Left lung (tissue), 14 donors: Measurements from ENCODE around the gene RIPK3. TPM values are rescaled to one million over a fixed set of nuclear protein-coding genes. Genes with fewer than 3 reads are reported as not detected.
"Not testable (repeated sequence)": the region's sequence is repeated elsewhere in the genome, so short reads cannot be mapped to it uniquely, and the experiment has no call there.

Experiments used
- ATAC-seq: fragments of 200-7000 bp; cut with Tn5 transposase; one replicate; pipeline ENCODE4 v1.9.1; 2020; ENCODE audit warnings: moderate library complexity
- DNase-seq, 4 donors: peaks; one replicate each; pipeline ENCODE4 v3.0.0-alpha.2; 2013 to 2020
- H3K27ac ChIP-seq, 2 donors: fragments of 200-600 bp; sonication (generic) in 1 of 2; one replicate each; pipeline versions ENCODE4 v1.5.0 to v1.8.0; 2020 to 2021
- H3K27me3 ChIP-seq, 2 donors: fragments of 200-600 bp; sonication (generic) in 1 of 2; one replicate each; pipeline versions ENCODE4 v1.5.0 to v1.8.0; 2020 to 2021
- H3K36me3 ChIP-seq, 2 donors: fragments of 200-600 bp; sonication (generic) in 1 of 2; one replicate each; pipeline versions ENCODE4 v1.5.0 to v1.8.0; 2020 to 2021
- H3K4me1 ChIP-seq, 2 donors: fragments of 200-600 bp; one replicate each; pipeline ENCODE4 v1.8.0; 2021
- H3K4me3 ChIP-seq, 2 donors: fragments of 200-600 bp; sonication (generic) in 1 of 2; one replicate each; pipeline versions ENCODE4 v1.5.0 to v1.8.0; 2020 to 2021; ENCODE audit warnings: mild to moderate bottlenecking in 1 of 2
- H3K9me3 ChIP-seq, 2 donors: fragments of 200-600 bp; sonication (generic) in 1 of 2; one replicate each; pipeline versions ENCODE4 v1.5.0 to v1.8.0; 2020 to 2021
- CTCF ChIP-seq, 2 donors: fragments of 200-600 bp; sonication (generic) in 1 of 2; IDR thresholded peaks; one replicate each; pipeline versions ENCODE4 v1.5.0 to v1.8.0; 2021; ENCODE audit warnings: antibody characterized with exemption in 2 of 2
- intact Hi-C, 2 donors: fragments of 100-400 bp; cut with DNase I; formaldehyde crosslinking; loops; one replicate each; pipeline versions ENCODE4 v1.11.2 to v1.14.2; 2022
- long read RNA-seq, 12 donors: library from polyadenylated mRNA in 2 of 12; unstranded in 2 of 12; transcript quantifications; one replicate each; pipeline ENCODE4 v2.0.0 and lab custom pipeline, GENCODE V29; 2019 to 2026
- polyA plus RNA-seq, 6 donors: library from polyadenylated mRNA; unstranded; fragments of 120-200 nt; gene quantifications; one replicate each; pipeline ENCODE4 v1.2.1, GENCODE V29; 2013; ENCODE audit not compliant: insufficient read length in 6 of 6
- total RNA-seq, 2 donors: library from RNA; stranded (reverse); fragmentation: NEBNext Ultra II Directional; extraction: Animal tissue kit (Norgen Biotek cat#: 25700); gene quantifications; one replicate each; pipeline ENCODE4 v1.2.1, GENCODE V29; 2021
- donor health status: DM: no; HTN: yes; CAD: no.
- donor health status: DM: no; HTN: no; CAD: no.

The RIPK3 gene
- total RNA-seq (10 to 100 TPM; 16.1 to 26.3 TPM), polyA plus RNA-seq (1 to 10 TPM; 2.4 to 3.8 (median 3.0) TPM)
- long read RNA-seq, donor 1, result 0 reads
- long read RNA-seq, donor 2, result 0 reads
- long read RNA-seq, donor 3, partial matches to known transcripts, result 0 of 2 reads
- long read RNA-seq, donor 3, other reads (novel, unspliced or antisense), result 0 of 2 reads
- long read RNA-seq, donor 4, partial matches to known transcripts, result 1 of 7 reads
- long read RNA-seq, donor 4, other reads (novel, unspliced or antisense), result 1 of 7 reads
- long read RNA-seq, donor 5, partial matches to known transcripts, result 0 of 2 reads
- long read RNA-seq, donor 5, other reads (novel, unspliced or antisense), result 0 of 2 reads
- long read RNA-seq, donor 6, result 0 reads
- long read RNA-seq, donor 7, partial matches to known transcripts, result 0 of 1 reads
- long read RNA-seq, donor 7, other reads (novel, unspliced or antisense), result 0 of 1 reads
- long read RNA-seq, donor 8, result 0 reads
- long read RNA-seq, donor 9, result 0 reads
- long read RNA-seq, donor 10, transcript RIPK3-201 (10 exons, 1,930 nt), result major isoform, 11 of 15 reads
- long read RNA-seq, donor 10, partial matches to known transcripts, result 3 of 15 reads
- long read RNA-seq, donor 10, other reads (novel, unspliced or antisense), result 1 of 15 reads
- long read RNA-seq, donor 11, result 0 reads
- long read RNA-seq, donor 12, result 0 reads

GRCh38 chr14:24339284-24340151 is at the start of gene RIPK3:
Gene RIPK3, minus strand, starts transcription at chr14:24339991. Its CDS starts 165 bp downstream, at chr14:24339826.
- intact Hi-C loops, result loop anchor here (10.0 kb wide), 2 partner anchors 95 to 335 kb away; no protein-coding TSS in a partner anchor
- Histone ChIP-seq H3K36me3 (peaks cover 0 to 32% of the 10 kb centered on the region in 2 donors), H3K4me3 (peak within 1 kb of the TSS; percentile 59 to 65), H3K9me3 (no peaks in the 10 kb centered on the region), H3K4me1 (peaks cover 9 to 51% of the 10 kb centered on the region in 2 donors), H3K27ac (peak within 1 kb of the TSS; percentile 29 to 85), H3K27me3 (peaks cover 7 to 13% of the 10 kb centered on the region in 2 donors)
- no peak for TF ChIP-seq CTCF (IDR thresholded peaks at IDR 0.05)
- ATAC-seq (peak; percentile 94), DNase-seq (peak in 2 of 4 donors; percentile 79 to 94)

GRCh38 chr14:24389226-24389848 is 49.5 kb upstream of the RIPK3 start:
- Histone ChIP-seq H3K36me3 (no peaks in the 10 kb centered on the region), H3K4me3 (no peak overlapping the region), H3K27me3 (no peaks in the 10 kb centered on the region), H3K27ac (no peak overlapping the region), H3K4me1 (peaks cover 2 to 11% of the 10 kb centered on the region in 2 donors), H3K9me3 (no peaks in the 10 kb centered on the region)
- intact Hi-C loops, result no loop called here
- no peak for TF ChIP-seq CTCF (IDR thresholded peaks at IDR 0.05)
- DNase-seq (no peak), ATAC-seq (no peak)

GRCh38 chr14:24388474-24389179 is 48.8 kb upstream of the RIPK3 start:
- no peaks in the 10 kb centered on the region for H3K27me3 ChIP-seq
- DNase-seq (no peak), ATAC-seq (no peak)
- H3K36me3 ChIP-seq, result no peaks in the 10 kb centered on the region
- intact Hi-C loops, result no loop called here
- H3K27ac ChIP-seq, result no peak overlapping the region
- peaks cover 2 to 11% of the 10 kb centered on the region in 2 donors for H3K4me1 ChIP-seq
- no peak for TF ChIP-seq CTCF (IDR thresholded peaks at IDR 0.05)
- no peaks in the 10 kb centered on the region for H3K9me3 ChIP-seq
- no peak overlapping the region for H3K4me3 ChIP-seq

GRCh38 chr14:24387579-24387978 is 47.8 kb upstream of the RIPK3 start:
- ATAC-seq, H3K36me3 ChIP-seq, H3K27me3 ChIP-seq, H3K9me3 ChIP-seq, H3K4me3 ChIP-seq, H3K27ac ChIP-seq, DNase-seq, intact Hi-C loops: not testable (repeated sequence)
- peaks cover 2 to 11% of the 10 kb centered on the region in 2 donors for H3K4me1 ChIP-seq

GRCh38 chr14:24387009-24387345 is 47.2 kb upstream of the RIPK3 start:
- ATAC-seq (no peak), DNase-seq (no peak)
- Histone ChIP-seq H3K4me1 (peaks cover 2 to 7% of the 10 kb centered on the region in 2 donors), H3K4me3 (no peak overlapping the region), H3K27me3 (no peaks in the 10 kb centered on the region), H3K9me3 (no peaks in the 10 kb centered on the region), H3K27ac (no peak overlapping the region), H3K36me3 (no peaks in the 10 kb centered on the region)
- TF ChIP-seq CTCF (IDR thresholded peaks at IDR 0.05), result no peak
- intact Hi-C loops, result no loop called here
